HEK293T (cell line): ENCODE results near the gene KCNF1.

ENCODE experiments used
- SP1 ChIP-seq: fragments of 450-650 bp; IDR thresholded peaks from 2 replicates; pipeline ENCODE4 v1.6.1; 2017
- ZNF384 ChIP-seq: fragments of 450-650 bp; IDR thresholded peaks from 2 replicates; pipeline ENCODE4 v1.6.1; 2016

- TF ChIP-seq ZNF384 (no peak), SP1 (no peak)
These were observed 11.3 kb downstream of the KCNF1 start for GRCh38 chr2:10923008-10923375.
